GM18520 (cell line): ENCODE measurements around the gene OSCAR.

Source experiments
- ATAC-seq: cut with Tn5 transposase; IDR thresholded peaks from one replicate; pipeline ENCODE4 v1.9.1; 2021; ENCODE audit not compliant: unreplicated experiment

OSCAR gene, protein sequence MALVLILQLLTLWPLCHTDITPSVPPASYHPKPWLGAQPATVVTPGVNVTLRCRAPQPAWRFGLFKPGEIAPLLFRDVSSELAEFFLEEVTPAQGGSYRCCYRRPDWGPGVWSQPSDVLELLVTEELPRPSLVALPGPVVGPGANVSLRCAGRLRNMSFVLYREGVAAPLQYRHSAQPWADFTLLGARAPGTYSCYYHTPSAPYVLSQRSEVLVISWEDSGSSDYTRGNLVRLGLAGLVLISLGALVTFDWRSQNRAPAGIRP

DNA sequence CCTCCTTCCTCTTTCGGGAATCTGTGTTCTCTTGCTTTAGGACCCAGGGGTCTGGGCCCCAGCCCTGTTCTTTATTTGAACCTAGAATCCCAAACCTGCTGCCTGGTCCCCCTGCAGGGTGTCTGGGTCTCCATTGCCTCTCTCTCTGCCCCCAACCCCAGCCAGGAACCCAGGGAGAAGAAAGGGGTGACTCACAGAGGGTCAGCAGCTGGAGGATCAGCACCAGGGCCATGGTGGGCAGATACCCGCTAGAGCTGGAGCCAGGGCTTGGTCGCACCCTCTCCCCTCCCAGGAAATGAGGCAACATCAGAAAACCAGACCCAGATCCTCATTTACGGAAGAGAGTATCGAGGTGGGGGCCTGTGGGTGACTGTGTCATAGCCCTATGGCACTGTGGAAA lies at the start of gene OSCAR:
TSS of gene OSCAR (minus strand) at position 243 of the 400 bp plus-strand sequence. CDS start at position 232, 11 bp downstream.
- ATAC-seq: no peak

DNA sequence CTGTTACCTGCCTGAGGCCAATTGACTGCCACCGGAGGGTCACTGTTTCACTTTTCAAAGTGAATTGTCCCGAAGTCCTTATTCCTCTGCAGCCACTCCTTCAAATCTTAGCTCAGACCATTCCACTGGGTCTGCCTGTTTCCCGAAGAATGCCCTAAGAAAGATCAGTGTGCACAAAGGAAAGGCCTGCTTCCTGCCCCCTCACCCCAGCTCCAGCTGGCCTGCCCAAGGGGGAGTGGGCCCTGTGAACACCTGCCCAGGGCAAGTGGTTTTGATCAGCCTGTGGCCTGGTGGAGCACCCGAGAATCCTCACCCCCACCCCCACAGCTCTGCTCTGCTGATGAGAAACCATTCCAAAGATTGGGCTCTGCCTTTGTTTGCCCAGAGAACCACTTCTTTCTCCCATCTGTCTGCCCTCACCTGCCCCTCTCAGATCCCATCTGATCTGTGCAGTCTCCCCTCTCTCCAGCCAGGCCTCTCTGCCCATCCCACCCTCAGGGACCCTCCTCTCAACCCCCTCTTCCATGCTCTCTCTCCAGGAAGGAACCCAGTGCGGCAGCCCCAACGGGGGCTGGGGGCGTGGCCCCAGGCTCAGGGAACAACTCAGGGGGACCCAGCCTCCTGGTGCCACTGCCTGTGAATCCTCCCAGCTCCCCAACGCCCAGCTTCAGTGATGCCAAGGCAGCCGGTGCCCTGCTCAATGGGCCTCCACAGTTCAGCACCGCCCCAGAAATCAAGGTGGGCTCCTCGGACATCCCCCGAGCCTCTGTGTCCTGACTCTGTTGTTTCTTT lies 48.6 kb upstream of the OSCAR start:
- no peak for ATAC-seq

DNA sequence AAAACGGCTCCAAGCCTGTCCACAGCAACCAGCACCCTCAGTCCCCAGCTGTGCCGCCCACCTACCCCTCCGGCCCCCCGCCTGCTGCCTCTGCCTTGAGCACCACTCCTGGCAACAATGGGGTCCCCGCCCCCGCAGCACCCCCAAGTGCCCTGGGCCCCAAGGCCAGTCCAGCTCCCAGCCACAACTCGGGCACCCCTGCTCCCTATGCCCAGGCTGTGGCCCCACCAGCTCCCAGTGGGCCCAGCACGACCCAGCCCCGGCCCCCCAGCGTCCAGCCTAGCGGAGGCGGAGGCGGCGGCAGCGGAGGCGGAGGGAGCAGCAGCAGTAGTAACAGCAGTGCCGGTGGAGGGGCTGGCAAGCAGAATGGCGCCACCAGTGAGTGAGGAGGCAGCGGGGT lies 47.6 kb upstream of the OSCAR start:
- no peak for ATAC-seq

DNA sequence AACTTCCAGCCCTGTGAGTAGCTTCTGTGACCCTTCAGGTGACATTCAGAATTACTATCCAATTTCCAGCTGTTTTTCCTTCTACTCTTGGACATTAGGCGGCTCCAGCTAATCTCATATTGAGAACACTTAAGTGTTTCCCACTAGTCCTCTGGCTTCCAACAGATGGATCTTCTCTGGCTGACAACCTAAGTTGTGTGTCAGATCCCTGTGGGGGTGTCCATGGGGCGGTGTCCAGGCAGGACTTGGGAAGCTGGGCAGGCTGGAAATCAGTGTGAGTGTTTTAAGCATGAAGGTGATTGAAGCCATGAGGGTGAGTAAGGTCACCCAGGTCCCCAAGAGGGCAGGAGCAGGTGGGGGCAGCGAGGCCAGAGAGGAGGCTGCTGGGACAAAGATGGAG lies 47.1 kb upstream of the OSCAR start:
- no peak for ATAC-seq

DNA sequence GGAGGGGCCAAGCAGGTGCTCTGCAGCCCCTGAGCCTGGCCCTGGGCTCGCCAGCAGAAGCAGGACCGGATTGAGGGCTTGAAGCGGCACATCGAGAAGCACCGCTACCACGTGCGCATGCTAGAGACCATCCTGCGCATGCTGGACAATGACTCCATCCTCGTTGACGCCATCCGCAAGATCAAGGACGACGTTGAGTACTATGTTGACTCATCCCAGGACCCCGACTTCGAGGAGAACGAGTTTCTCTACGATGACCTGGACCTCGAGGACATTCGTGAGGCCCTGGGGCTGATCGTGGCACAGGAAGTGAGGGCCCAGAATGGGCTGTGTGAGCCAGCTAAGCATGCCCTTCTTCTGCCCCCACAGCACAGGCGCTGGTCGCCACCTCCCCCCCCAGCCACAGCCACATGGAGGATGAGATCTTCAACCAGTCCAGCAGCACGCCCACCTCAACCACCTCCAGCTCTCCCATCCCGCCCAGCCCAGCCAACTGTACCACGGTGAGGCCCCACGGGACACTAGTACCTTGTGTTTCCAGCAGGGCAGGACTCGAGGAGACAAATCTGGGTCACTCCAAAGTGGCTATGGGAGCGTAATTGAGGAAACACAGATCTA lies 45.0 kb upstream of the OSCAR start:
- no peak for ATAC-seq

DNA sequence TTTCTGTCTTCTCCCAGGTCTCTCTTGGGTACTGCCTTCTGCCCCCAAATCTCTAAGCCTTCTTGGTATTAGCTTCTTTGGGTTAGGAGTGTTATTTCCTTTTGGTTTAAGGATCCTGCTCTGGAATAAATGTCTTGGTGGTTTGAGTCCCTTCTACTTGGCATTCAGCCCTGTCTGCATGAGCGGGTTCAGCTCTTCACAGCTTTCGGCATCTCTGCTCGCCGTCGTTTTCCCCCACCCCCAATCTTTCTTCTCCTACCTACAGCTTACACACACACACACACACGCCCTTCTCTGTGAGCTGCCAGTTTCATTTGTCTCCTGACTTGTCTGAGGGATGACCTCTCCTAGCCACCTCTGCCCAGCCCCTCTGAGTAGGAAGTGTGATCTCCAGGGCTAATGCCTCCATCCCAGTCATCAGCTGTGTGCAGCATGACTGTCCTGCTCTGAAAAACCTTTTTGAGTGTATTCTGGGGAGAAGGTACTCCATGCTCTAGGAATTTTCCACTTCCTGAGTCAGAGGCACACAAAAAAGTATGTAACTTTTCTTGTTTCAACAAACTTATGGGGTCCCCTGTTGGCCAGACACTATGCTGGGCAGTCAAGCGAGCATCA lies 41.7 kb upstream of the OSCAR start:
- ATAC-seq: no peak

DNA sequence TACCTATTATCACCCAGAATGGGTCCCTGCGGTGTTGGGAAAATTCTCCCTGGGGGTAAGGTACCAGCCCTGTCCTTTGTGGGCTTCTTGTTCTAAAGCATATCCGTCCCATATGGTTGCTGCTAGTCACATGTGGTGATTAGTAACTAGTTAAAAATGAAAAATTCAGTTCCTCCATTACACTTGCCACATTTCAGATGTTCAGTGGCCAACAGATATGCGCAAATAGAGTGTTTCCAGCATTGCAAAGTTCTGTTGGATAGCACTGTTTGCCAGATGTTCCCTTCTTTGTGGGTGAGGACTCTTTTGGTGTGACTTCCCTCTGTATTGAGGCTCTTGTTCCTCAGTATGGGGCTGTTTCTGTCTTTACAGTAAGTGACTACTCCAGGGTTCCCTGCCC lies 40.8 kb upstream of the OSCAR start:
- ATAC-seq: no peak

DNA sequence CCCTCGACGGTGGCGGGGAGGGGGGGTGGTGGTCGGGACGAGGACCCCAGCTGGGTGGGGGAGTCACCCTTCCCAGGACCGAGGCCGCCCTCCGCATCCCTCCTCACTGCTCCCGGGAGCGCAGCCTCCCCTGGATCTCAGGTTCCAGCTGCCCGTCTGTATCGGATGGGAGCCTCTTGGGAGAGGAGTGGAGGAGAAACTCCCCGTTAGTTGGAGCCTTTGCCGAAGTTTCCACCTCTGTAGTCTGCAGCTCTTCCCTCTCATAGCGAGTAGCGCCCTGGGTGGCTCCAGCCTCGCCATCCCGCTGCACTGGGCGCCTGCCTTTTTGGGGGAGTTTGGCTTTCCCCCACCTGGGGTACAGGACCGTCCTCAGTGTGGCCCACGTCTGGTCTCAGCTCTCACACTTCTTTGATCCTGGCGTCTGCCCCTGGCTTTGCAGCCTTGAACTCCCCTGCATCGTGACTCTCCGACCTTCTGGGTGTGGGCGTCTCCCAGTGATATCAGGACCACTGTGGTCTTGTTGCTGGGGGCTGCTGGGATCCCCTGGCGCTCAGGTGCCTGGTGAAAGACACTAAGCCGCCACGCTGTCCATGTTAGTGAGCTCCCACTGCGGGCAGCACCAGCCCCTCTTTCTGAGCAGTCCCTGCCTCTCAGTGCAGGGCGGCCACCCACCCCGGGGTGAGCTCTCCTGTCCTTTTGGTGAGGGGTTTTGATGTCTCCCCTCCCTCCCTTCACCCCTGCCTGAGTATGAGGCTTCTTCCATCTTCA lies 38.1 kb upstream of the OSCAR start:
- no peak for ATAC-seq

DNA sequence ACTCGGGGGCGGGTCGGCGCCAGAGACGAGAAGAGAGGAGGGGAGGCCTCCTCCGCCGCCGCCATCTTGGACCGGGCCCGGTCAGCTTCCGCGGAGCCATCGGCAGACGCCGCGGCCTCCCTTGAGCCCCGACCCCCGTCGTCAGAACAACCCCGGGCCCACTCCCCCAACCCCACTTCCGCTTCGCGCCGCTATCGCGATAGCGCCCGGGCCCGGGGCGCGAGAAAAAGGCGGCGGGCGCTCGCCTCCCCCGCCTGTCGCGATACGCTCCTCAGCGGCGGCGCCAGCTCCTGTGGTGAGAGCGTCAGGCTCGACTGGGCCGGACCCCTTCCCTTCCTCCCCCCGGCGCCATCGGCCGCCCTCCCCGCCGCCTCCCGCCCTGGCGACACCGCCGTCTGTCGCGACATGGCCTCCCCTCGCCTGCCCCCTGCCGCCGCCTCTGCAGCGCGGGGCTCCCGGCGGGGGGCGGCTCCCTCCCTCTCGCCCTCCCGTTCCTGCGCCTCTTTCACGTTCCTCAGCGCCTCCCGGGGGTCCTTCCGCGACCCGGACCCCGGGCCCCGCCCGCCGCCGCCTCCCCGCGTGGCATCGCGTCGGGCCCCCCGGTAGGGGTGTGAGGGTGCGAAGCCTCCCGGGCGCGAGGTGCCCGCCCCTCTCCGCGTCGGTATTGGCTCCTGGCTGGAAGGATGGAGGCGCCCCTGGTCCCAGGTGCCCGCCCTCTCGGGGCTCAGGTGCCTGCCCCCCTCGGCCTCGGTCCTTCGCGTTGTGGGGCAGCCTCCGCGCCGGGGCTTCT lies 37.3 kb upstream of the OSCAR start, which contains the start of gene CNOT3:
TSS of gene CNOT3 (plus strand) at position 64 of the 790 bp plus-strand sequence. CDS start 5,217 bp downstream, outside the sequence.
- no peak for ATAC-seq

DNA sequence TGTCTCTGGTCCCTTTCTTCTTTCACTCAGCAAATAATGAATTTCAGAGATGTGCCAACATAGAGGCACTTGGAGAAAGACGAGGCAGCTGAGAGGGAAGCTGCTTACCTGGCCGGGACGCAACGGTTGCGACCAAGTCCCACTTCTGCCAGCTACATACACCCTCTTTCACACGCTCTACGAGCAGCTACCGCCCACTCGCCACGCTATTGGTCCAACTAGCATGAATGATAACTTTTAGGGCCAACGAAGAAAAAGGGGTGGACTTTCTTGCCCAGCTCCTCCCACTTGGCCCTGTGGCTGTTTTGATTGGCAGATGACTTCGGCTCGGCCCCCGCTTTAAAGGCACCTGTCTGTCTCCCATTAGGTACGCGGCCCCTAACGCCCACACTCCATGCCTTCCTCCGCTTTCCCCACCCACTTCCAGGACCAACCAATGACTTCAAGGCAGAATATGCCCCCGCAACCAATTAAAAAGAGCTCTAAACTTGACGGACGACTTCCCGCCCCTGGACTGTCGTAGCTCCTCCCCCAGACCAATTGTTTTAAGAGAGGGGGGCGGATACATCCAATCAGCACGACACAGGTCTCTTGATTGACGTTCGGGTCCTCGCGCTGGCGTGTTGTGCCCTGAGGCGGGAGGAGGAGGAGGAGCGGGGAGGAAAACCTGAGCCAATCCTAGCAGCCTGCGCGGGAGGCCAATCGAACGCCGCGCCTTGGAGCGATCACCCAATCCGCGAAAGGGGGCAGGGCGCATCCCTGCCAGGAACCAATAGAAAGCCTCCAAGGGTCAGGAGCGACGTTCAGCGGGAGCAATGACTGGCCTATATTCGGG lies 36.5 kb upstream of the OSCAR start:
- peak; percentile 74 for ATAC-seq

DNA sequence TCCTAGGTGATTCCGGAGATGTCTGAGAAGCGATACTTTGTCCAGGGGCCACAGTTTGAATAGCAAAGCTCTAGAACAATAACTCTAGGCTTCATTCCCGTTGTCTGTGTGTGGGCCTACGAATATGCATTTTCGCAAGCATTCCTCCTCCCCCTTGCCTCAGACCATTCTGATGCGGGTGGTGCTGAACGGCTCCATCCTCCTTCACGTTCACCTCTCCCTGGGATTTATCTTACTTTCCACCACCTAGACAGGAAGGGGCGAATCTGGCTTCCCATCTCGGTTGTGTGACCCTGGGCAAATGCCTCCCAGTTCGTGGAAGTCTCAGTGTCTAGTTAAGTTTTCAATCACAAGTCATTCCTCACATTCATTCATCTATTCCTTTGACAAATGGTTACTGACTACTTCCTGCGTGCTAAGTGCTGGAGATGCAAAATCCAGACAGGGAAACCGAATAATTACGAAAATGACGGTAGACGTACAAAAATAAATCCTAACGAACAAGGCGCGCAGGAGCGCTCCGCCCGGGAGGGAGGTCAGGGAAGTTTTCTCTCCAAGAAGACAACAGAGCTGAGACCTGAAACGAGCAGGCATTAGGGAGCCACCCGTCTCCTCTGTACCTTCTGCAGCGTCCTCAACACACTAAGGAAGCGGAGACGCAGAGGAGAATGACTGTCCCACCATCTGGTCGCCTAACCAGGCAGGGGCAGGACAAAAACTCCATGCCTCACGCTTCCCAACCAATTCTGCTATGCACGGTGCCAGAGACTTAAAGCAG lies 35.7 kb upstream of the OSCAR start:
- no peak for ATAC-seq

DNA sequence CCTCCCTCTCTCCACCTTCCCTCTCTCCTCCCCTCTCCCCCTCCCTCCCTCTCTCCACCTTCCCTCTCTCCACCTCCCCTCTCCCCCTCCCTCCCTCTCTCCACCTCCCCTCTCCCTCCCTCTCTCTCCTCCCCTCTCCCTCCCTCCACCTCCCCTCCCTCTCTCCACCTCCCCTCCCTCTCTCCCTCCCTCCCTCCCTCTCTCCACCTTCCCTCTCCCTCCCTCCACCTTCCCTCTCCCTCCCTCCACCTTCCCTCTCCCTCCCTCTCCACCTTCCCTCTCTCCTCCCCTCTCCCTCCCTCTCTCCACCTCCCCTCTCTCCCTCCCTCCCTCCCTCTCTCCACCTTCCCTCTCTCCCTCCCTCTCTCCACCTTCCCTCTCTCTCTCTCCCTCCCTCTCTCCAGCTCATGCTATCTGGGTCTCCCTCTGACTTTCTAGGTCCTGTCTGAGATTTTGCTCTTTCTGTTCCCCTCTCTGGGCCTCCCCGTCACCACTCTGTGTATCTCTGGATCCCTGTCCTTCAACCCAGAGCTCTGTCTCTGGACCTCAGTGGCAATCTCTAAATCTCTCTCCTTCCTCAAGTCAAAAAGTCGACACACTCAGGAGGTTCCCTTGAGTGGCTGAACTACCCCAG lies 33.5 kb upstream of the OSCAR start:
- no peak for ATAC-seq

DNA sequence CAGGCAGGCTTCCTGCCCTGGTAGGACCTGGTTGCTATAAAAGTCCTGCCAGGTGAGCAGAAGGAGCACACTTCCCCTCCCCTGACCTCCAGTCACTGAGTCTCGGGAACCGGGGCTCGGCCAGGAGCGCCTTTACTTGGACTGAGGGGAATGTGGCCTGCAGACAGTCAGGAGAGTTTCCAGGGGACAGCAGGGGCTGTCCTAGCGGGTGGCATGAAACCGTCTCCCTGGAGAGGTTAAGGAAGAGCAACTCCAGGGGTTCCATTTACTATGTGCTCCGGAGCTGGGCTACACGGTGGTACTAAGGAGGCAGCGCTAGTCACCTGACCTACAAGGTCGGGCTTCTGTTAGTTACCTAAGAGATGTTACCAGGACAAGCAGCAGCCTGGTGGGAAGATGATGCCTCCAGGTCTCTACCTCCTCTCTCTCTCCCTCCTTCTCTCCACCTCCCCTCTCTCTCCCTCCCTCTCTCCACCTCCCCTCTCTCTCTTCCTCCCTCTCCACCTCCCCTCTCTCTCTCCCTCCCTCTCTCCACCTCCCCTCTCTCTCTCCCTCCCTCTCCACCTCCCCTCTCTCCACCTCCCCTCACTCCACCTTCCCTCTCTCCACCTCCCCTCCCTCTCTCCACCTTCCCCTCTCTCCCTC lies 32.8 kb upstream of the OSCAR start:
- no peak for ATAC-seq

DNA sequence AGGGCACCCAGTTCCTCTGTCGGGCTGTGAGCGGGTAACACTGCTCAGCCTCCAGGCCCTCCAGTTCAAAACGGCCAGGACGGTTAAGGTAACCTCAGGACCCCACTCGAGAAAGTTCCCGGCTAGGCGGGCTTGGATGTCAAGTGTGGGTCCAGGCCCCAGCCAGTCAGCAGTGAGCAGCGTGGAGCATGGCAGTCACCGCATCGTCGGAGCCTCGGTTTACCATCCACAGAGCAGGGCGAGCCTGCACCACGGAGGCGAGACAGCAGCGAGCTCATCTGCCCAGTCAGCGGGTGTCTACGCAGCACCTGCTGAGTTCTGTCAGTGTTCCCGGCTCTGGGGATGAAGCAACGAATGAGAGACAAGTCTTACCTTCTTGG lies 29.0 kb upstream of the OSCAR start:
- ATAC-seq: no peak

DNA sequence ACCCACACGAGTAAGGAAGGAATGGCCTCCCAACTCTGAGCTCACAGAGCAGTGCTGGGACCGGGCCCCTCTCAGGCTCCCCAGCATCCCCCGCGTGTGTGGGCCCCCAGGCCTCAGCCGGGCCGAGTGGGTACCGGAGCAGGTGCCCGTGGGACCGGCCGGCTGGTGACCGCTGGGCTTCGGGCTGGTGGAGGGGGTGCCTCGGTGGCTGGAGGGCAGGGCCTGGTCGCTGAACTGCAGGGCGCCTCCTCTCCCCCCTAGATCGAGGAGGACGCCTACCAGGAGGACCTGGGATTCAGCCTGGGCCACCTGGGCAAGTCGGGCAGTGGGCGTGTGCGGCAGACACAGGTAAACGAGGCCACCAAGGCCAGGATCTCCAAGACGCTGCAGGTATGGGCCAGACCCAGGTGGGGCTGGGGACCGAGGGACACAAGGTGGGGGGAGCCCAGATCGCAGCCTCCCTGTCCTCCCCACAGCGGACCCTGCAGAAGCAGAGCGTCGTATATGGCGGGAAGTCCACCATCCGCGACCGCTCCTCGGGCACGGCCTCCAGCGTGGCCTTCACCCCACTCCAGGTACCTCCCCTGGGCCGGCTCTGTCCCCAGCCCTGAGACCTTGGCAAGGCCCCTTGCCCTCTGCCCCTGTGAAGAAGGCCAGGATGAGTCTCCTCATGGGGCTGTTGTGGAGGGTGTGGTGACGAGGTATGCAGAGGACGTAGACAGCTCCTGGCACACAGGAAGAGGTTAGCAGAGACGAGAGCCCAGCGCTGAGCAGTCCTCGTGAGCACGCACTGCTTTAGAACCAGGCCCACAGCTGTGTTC lies 28.4 kb upstream of the OSCAR start:
- ATAC-seq: no peak

DNA sequence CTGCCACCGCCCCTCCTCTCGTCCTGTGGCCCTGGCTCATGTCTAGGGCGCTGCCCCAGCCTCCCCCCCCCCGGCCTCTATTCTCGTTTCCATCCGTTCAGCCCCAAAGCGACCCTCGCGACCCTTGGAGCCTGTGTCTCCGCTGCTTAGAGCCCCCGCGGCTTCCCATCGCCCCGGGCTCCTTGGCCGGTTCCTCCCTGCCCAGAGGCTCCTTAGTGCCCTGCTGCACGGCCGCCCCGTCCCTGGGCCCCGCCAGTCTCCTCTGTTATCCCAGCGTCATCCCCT lies 27.8 kb upstream of the OSCAR start:
- no peak for ATAC-seq
